ENCODE data around the gene OSBPL10. TPM values are rescaled to one million over a fixed set of nuclear protein-coding genes. Genes with fewer than 3 reads are reported as not detected.

Gene OSBPL10
- total and polyA plus RNA-seq, 2 donors = 58.0 to 62.4 TPM

- H3K4me3 ChIP-seq (ENCODE audit: low read depth, low read length) = peak overlapping the region; percentile 81
Observed at GRCh38 chr3:31979001-31979697, 1.9 kb downstream of the OSBPL10 start.

GRCh38 chr3:31978553-31978952, 2.5 kb downstream of the OSBPL10 start:
- Histone ChIP-seq H3K4me3 (ENCODE audit: low read depth, low read length) (no peak overlapping the region), H3K36me3 (ENCODE audit: insufficient read depth) (no peaks in the 10 kb centered on the region), H3K4me1 (ENCODE audit: insufficient read depth) (no peaks in the 10 kb centered on the region), H3K27ac (ENCODE audit: low read depth) (no peak overlapping the region)
- DNase-seq (ENCODE audit: extremely low spot score) = no peak
- 48% methylated on average over 4 of the region's 4 CpGs for WGBS

More at GRCh38 chr3:31979001-31979697, 1.9 kb downstream of the OSBPL10 start:
- Histone ChIP-seq H3K4me1 (ENCODE audit: insufficient read depth) (no peaks in the 10 kb centered on the region), H3K36me3 (ENCODE audit: insufficient read depth) (no peaks in the 10 kb centered on the region), H3K27ac (ENCODE audit: low read depth) (no peak overlapping the region)
- WGBS = 37% methylated on average over 5 of the region's 5 CpGs
- no peak for DNase-seq (ENCODE audit: extremely low spot score)

- no peaks in the 10 kb centered on the region for H3K4me1 ChIP-seq (ENCODE audit: insufficient read depth)
- no peak for DNase-seq (ENCODE audit: extremely low spot score)
- H3K4me3 ChIP-seq (ENCODE audit: low read depth, low read length) = no peak overlapping the region
- WGBS = 47% methylated on average over 2 of the region's 2 CpGs
- H3K36me3 ChIP-seq (ENCODE audit: insufficient read depth) = no peaks in the 10 kb centered on the region
- H3K27ac ChIP-seq (ENCODE audit: low read depth) = no peak overlapping the region
Observed at GRCh38 chr3:31977736-31978135, 3.3 kb downstream of the OSBPL10 start.

- no peaks in the 10 kb centered on the region for H3K4me1 ChIP-seq (ENCODE audit: insufficient read depth)
- H3K36me3 ChIP-seq (ENCODE audit: insufficient read depth) = no peaks in the 10 kb centered on the region
- no peak overlapping the region for H3K27ac ChIP-seq (ENCODE audit: low read depth)
- WGBS = 90% methylated on average over 2 of the region's 2 CpGs
- no peak overlapping the region for H3K4me3 ChIP-seq (ENCODE audit: low read depth, low read length)
- DNase-seq (ENCODE audit: extremely low spot score) = no peak
Observed at GRCh38 chr3:31976302-31976701, 4.8 kb downstream of the OSBPL10 start.

GRCh38 chr3:31974964-31975363, 6.1 kb downstream of the OSBPL10 start:
- DNase-seq (ENCODE audit: extremely low spot score) = no peak
- H3K4me1 ChIP-seq (ENCODE audit: insufficient read depth) = no peaks in the 10 kb centered on the region
- WGBS = 49% methylated on average over 5 of the region's 5 CpGs
- no peak overlapping the region for H3K4me3 ChIP-seq (ENCODE audit: low read depth, low read length)
- H3K36me3 ChIP-seq (ENCODE audit: insufficient read depth) = no peaks in the 10 kb centered on the region
- no peak overlapping the region for H3K27ac ChIP-seq (ENCODE audit: low read depth)

GRCh38 chr3:31974471-31974870, 6.6 kb downstream of the OSBPL10 start:
- DNase-seq (ENCODE audit: extremely low spot score) = no peak
- Histone ChIP-seq H3K4me1 (ENCODE audit: insufficient read depth) (no peaks in the 10 kb centered on the region), H3K36me3 (ENCODE audit: insufficient read depth) (no peaks in the 10 kb centered on the region), H3K4me3 (ENCODE audit: low read depth, low read length) (no peak overlapping the region), H3K27ac (ENCODE audit: low read depth) (no peak overlapping the region)
- 39% methylated on average over 5 of the region's 5 CpGs for WGBS

- 54% methylated on average over 5 of the region's 5 CpGs for WGBS
- Histone ChIP-seq H3K27ac (ENCODE audit: low read depth) (no peak overlapping the region), H3K36me3 (ENCODE audit: insufficient read depth) (no peaks in the 10 kb centered on the region), H3K4me3 (ENCODE audit: low read depth, low read length) (no peak overlapping the region), H3K4me1 (ENCODE audit: insufficient read depth) (no peaks in the 10 kb centered on the region)
- DNase-seq (ENCODE audit: extremely low spot score) = no peak
Observed at GRCh38 chr3:31973837-31974236, 7.2 kb downstream of the OSBPL10 start.

GRCh38 chr3:31973081-31973480, 8.0 kb downstream of the OSBPL10 start:
- Histone ChIP-seq H3K4me3 (ENCODE audit: low read depth, low read length) (no peak overlapping the region), H3K27ac (ENCODE audit: low read depth) (no peak overlapping the region), H3K4me1 (ENCODE audit: insufficient read depth) (no peaks in the 10 kb centered on the region), H3K36me3 (ENCODE audit: insufficient read depth) (no peaks in the 10 kb centered on the region)
- 35% methylated on average over 4 of the region's 4 CpGs for WGBS
- no peak for DNase-seq (ENCODE audit: extremely low spot score)

- 95% methylated on average over 3 of the region's 3 CpGs for WGBS
- Histone ChIP-seq H3K4me3 (ENCODE audit: low read depth, low read length) (no peak overlapping the region), H3K4me1 (ENCODE audit: insufficient read depth) (no peaks in the 10 kb centered on the region), H3K27ac (ENCODE audit: low read depth) (no peak overlapping the region), H3K36me3 (ENCODE audit: insufficient read depth) (no peaks in the 10 kb centered on the region)
- DNase-seq (ENCODE audit: extremely low spot score) = no peak
Observed at GRCh38 chr3:31971607-31972006, 9.5 kb downstream of the OSBPL10 start.

- Histone ChIP-seq H3K4me1 (ENCODE audit: insufficient read depth) (no peaks in the 10 kb centered on the region), H3K4me3 (ENCODE audit: low read depth, low read length) (no peak overlapping the region), H3K27ac (ENCODE audit: low read depth) (peak overlapping the region; percentile 54), H3K36me3 (ENCODE audit: insufficient read depth) (no peaks in the 10 kb centered on the region)
- WGBS = 20% methylated on average over 6 of the region's 6 CpGs
- peak; percentile 70 for DNase-seq (ENCODE audit: extremely low spot score)
Observed at GRCh38 chr3:31968927-31969418, 12.1 kb downstream of the OSBPL10 start.

GRCh38 chr3:31968369-31968926, 12.6 kb downstream of the OSBPL10 start:
- Histone ChIP-seq H3K4me3 (ENCODE audit: low read depth, low read length) (no peak overlapping the region), H3K36me3 (ENCODE audit: insufficient read depth) (no peaks in the 10 kb centered on the region), H3K27ac (ENCODE audit: low read depth) (peak overlapping the region; percentile 54), H3K4me1 (ENCODE audit: insufficient read depth) (no peaks in the 10 kb centered on the region)
- 18% methylated on average over 2 of the region's 2 CpGs for WGBS
- peak; percentile 53 for DNase-seq (ENCODE audit: extremely low spot score)

GRCh38 chr3:31967592-31967991, 13.5 kb downstream of the OSBPL10 start:
- 44% methylated on average over 2 of the region's 2 CpGs for WGBS
- no peak for DNase-seq (ENCODE audit: extremely low spot score)
- no peak overlapping the region for H3K27ac ChIP-seq (ENCODE audit: low read depth)
- H3K4me3 ChIP-seq (ENCODE audit: low read depth, low read length) = no peak overlapping the region
- no peaks in the 10 kb centered on the region for H3K4me1 ChIP-seq (ENCODE audit: insufficient read depth)
- H3K36me3 ChIP-seq (ENCODE audit: insufficient read depth) = no peaks in the 10 kb centered on the region

GRCh38 chr3:31966978-31967591, 14.0 kb downstream of the OSBPL10 start:
- no peaks in the 10 kb centered on the region for H3K4me1 ChIP-seq (ENCODE audit: insufficient read depth)
- WGBS = 69% methylated on average over 4 of the region's 4 CpGs
- no peaks in the 10 kb centered on the region for H3K36me3 ChIP-seq (ENCODE audit: insufficient read depth)
- H3K4me3 ChIP-seq (ENCODE audit: low read depth, low read length) = no peak overlapping the region
- no peak for DNase-seq (ENCODE audit: extremely low spot score)
- peak overlapping the region; percentile 70 for H3K27ac ChIP-seq (ENCODE audit: low read depth)

GRCh38 chr3:31962801-31963205, 18.3 kb downstream of the OSBPL10 start:
- no peak overlapping the region for H3K27ac ChIP-seq (ENCODE audit: low read depth)
- no peaks in the 10 kb centered on the region for H3K4me1 ChIP-seq (ENCODE audit: insufficient read depth)
- DNase-seq (ENCODE audit: extremely low spot score) = no peak
- H3K36me3 ChIP-seq (ENCODE audit: insufficient read depth) = no peaks in the 10 kb centered on the region
- 75% methylated on average over 2 of the region's 2 CpGs for WGBS
- H3K4me3 ChIP-seq (ENCODE audit: low read depth, low read length) = no peak overlapping the region

All from urinary bladder (tissue), 4 donors.